Spleen (tissue), 7 donors: ENCODE results near the gene AGPS.

Source experiments
- POLR2A ChIP-seq, 3 donors: fragments of 450-650 bp; IDR thresholded peaks; one replicate each; pipeline ENCODE4 v1.5.1; 2017; ENCODE audit warnings: antibody characterized with exemption in 3 of 3, mild to moderate bottlenecking in 1 of 3
- POLR2AphosphoS5 ChIP-seq, 3 donors: sonication (generic); formaldehyde crosslinking; IDR thresholded peaks; one replicate each; pipeline ENCODE4 v1.5.1; 2017; ENCODE audit warnings: antibody characterized with exemption in 3 of 3
- TF ChIP-seq, protein P1 (sequence below), 11 experiments: fragments of 200-600 bp in 7 of 11; fragments of 450-650 bp in 4 of 11; sonication (generic) in 4 of 11; IDR thresholded peaks in 8 of 11; conservative IDR thresholded peaks in 3 of 11; 1 replicate in 7 of 11; 2 replicates in 4 of 11; pipeline versions ENCODE4 v1.4.0 to v1.8.0; 2016 to 2021; ENCODE audit warnings: antibody characterized with exemption in 11 of 11, inconsistent platforms in 4 of 11, mild to moderate bottlenecking in 1 of 11
- donor health status: DM: no; HTN: no; CAD: no; lungs with moderate emphysema.
- donor health status: DM: no; HTN: no; CAD: no.
- donor health status: DM: no; HTN: no; CAD: no.

DNA sequence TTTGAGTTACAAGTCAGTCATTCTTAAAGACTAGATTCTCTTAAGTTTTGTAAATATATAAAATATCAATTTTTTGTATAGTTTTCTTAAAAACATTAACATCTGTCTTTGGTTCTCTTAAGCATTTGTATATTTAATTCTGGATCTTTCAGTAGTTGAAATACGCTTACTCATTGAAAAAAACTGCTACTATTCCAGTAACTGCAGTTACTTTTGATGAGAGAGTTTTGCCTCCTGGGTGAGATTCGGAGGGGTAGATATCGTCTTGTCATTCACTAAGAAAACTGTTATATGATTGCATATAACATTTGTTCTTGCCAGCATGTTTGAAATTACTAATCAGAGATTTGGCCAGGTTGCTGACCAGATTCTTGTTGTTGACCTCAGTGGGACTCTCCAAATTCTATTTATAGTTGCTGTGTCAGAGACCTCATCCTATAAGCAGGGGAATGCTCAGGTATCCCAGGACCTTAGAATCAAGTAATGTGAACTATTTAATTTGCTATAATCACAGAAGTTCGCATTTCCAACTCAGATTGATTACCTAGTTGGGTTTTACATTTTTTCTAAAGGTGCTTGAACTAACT is 7.9 kb downstream of the AGPS start:
- TF ChIP-seq, protein P1, sequence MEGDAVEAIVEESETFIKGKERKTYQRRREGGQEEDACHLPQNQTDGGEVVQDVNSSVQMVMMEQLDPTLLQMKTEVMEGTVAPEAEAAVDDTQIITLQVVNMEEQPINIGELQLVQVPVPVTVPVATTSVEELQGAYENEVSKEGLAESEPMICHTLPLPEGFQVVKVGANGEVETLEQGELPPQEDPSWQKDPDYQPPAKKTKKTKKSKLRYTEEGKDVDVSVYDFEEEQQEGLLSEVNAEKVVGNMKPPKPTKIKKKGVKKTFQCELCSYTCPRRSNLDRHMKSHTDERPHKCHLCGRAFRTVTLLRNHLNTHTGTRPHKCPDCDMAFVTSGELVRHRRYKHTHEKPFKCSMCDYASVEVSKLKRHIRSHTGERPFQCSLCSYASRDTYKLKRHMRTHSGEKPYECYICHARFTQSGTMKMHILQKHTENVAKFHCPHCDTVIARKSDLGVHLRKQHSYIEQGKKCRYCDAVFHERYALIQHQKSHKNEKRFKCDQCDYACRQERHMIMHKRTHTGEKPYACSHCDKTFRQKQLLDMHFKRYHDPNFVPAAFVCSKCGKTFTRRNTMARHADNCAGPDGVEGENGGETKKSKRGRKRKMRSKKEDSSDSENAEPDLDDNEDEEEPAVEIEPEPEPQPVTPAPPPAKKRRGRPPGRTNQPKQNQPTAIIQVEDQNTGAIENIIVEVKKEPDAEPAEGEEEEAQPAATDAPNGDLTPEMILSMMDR (IDR thresholded peaks at IDR 0.05 in 8 of 11, conservative IDR thresholded peaks at IDR 0.05 in 3 of 11) = no peak
- no peak for TF ChIP-seq POLR2A (IDR thresholded peaks at IDR 0.05)
- no peak for TF ChIP-seq POLR2AphosphoS5 (IDR thresholded peaks at IDR 0.05)
